OCI-LY1 (cell line): ENCODE results near the gene TECPR2.
"Not testable (repeated sequence)": the region's sequence is repeated elsewhere in the genome, so short reads cannot be mapped to it uniquely, and the experiment has no call there.

Experiments used
- H2AFZ ChIP-seq: fragments of 200-600 bp; sonication (generic), shearing (Covaris generic); 2 replicates; pipeline ENCODE4 v1.6.0; 2014; ENCODE audit warnings: antibody characterized with exemption, mild to moderate bottlenecking, low read length
- H3F3A ChIP-seq: fragments of 200-600 bp; sonication (generic), shearing (Covaris generic); 2 replicates; pipeline ENCODE4 v1.6.0; 2014; ENCODE audit warnings: mild to moderate bottlenecking, antibody characterized with exemption, low read length, moderate library complexity; ENCODE audit not compliant: insufficient read depth
- H3K27ac ChIP-seq: fragments of 200-600 bp; sonication (generic); 2 replicates; pipeline ENCODE4 v1.5.1; 2014; ENCODE audit warnings: low read length, mixed run types, mild to moderate bottlenecking, low read depth; ENCODE audit not compliant: poor library complexity, severe bottlenecking
- H3K27me3 ChIP-seq: fragments of 200-600 bp; sonication (generic); 2 replicates; pipeline ENCODE4 v1.6.0; 2014; ENCODE audit warnings: antibody characterized with exemption, mild to moderate bottlenecking, low read length, moderate library complexity; ENCODE audit not compliant: insufficient read depth
- H3K36me3 ChIP-seq: fragments of 200-600 bp; sonication (generic); 2 replicates; pipeline ENCODE4 v1.6.1; 2014; ENCODE audit warnings: mild to moderate bottlenecking, antibody characterized with exemption, low read length, moderate library complexity, mixed read lengths; ENCODE audit not compliant: insufficient read depth
- H3K4me1 ChIP-seq: fragments of 200-600 bp; sonication (generic); 2 replicates; pipeline ENCODE4 v1.5.1; 2014; ENCODE audit warnings: mild to moderate bottlenecking, low read length, moderate library complexity; ENCODE audit not compliant: insufficient read depth, severe bottlenecking
- H3K4me2 ChIP-seq: fragments of 200-600 bp; sonication (generic), shearing (Covaris generic); 2 replicates; pipeline ENCODE4 v1.6.1; 2014; ENCODE audit warnings: low read length
- H3K4me3 ChIP-seq: fragments of 200-600 bp; sonication (generic); 2 replicates; pipeline ENCODE4 v1.5.1; 2014; ENCODE audit warnings: low read length, low read depth, mild to moderate bottlenecking, mixed read lengths; ENCODE audit not compliant: poor library complexity, severe bottlenecking
- H3K79me2 ChIP-seq: fragments of 200-600 bp; shearing (Covaris generic); 2 replicates; pipeline ENCODE4 v1.6.1; 2016; ENCODE audit warnings: mixed run types, low read length, mixed read lengths; ENCODE audit not compliant: insufficient read depth
- H3K9ac ChIP-seq: fragments of 200-600 bp; sonication (generic), shearing (Covaris generic); 2 replicates; pipeline ENCODE4 v1.6.1; 2014; ENCODE audit warnings: mild to moderate bottlenecking, low read length, mixed read lengths
- H3K9me2 ChIP-seq: fragments of 200-600 bp; sonication (generic), shearing (Covaris generic); 2 replicates; pipeline ENCODE4 v1.6.1; 2014; ENCODE audit warnings: low read depth, mild to moderate bottlenecking, low read length, mixed read lengths
- H3K9me3 ChIP-seq: fragments of 200-600 bp; shearing (Covaris generic); 2 replicates; pipeline ENCODE4 v1.6.1; 2014; ENCODE audit warnings: low read length, mixed read lengths
- H4K20me1 ChIP-seq: fragments of 200-600 bp; sonication (generic), shearing (Covaris generic); 2 replicates; pipeline ENCODE4 v1.6.0; 2016; ENCODE audit warnings: mild to moderate bottlenecking, low read length; ENCODE audit not compliant: insufficient read depth
- EZH2 ChIP-seq: fragments of 200-600 bp; sonication (generic), shearing (Covaris generic); IDR thresholded peaks from 2 replicates; pipeline ENCODE4 v1.8.0; 2017; ENCODE audit warnings: borderline replicate concordance, mixed run types, mild to moderate bottlenecking, antibody characterized with exemption, low read length, moderate library complexity, mixed read lengths
- TF ChIP-seq, protein P1 (sequence below): fragments of 200-600 bp; sonication (generic), shearing (Covaris generic); IDR thresholded peaks from 2 replicates; pipeline ENCODE4 v1.5.1; 2017; ENCODE audit warnings: mild to moderate bottlenecking, antibody characterized with exemption, low read length, moderate library complexity, mixed read lengths

The TECPR2 gene

DNA sequence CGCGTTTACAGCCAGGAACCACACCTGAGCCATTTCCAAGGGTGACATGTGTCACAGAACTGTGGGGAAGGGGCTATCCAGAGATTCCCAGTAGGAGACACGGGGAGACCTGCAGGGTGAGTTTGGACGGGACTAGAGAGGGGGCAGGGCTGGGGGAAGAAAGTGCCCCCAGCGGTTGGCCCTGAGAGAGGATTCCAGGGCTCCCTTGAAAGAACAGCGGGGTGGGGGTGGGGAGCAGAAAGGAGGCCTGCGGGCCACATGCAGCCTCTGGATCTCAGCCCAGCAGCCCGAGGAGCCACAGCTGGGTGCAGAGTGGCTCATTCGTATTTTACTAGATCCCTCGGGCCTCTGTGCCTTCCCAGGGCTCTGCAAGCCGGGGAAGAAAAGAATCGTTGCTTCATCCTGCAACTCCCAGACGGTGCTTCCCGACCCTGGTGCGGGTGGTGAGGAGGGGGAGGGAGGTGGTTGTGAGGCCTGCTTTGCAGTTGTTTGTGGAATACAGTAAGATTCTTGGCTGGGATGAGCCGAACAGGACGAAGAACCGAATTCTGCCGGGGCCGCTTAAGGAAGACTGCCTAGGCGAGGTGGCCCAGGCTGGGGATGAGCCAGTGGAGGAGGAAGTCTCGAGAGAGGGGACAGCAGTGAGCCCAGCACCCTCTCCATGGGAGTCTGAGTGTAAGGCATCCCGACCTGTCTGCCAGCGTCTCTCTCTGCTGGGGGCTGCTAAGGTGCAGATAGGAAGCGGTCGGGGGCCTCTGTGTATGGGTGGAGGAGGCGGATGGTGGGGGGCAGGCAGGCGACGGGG, 182.9 kb downstream of the TECPR2 start:
- H3K36me3 ChIP-seq, result no peaks in the 10 kb centered on the region
- TF ChIP-seq, protein P1, sequence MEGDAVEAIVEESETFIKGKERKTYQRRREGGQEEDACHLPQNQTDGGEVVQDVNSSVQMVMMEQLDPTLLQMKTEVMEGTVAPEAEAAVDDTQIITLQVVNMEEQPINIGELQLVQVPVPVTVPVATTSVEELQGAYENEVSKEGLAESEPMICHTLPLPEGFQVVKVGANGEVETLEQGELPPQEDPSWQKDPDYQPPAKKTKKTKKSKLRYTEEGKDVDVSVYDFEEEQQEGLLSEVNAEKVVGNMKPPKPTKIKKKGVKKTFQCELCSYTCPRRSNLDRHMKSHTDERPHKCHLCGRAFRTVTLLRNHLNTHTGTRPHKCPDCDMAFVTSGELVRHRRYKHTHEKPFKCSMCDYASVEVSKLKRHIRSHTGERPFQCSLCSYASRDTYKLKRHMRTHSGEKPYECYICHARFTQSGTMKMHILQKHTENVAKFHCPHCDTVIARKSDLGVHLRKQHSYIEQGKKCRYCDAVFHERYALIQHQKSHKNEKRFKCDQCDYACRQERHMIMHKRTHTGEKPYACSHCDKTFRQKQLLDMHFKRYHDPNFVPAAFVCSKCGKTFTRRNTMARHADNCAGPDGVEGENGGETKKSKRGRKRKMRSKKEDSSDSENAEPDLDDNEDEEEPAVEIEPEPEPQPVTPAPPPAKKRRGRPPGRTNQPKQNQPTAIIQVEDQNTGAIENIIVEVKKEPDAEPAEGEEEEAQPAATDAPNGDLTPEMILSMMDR, result no peak
- TF ChIP-seq EZH2, result no peak
- no peak overlapping the region for H3K27ac ChIP-seq
- no peaks in the 10 kb centered on the region for H3K79me2 ChIP-seq
- H3K4me1 ChIP-seq, result peaks cover 12% of the 10 kb centered on the region
- no peaks in the 10 kb centered on the region for H3F3A ChIP-seq
- H4K20me1 ChIP-seq, result no peaks in the 10 kb centered on the region
- no peak overlapping the region for H3K4me2 ChIP-seq
- no peaks in the 10 kb centered on the region for H3K9me3 ChIP-seq
- H3K27me3 ChIP-seq, result no peaks in the 10 kb centered on the region
- no peak overlapping the region for H3K9ac ChIP-seq
- no peak overlapping the region for H2AFZ ChIP-seq
- H3K4me3 ChIP-seq, result no peak overlapping the region
- no peaks in the 10 kb centered on the region for H3K9me2 ChIP-seq

DNA sequence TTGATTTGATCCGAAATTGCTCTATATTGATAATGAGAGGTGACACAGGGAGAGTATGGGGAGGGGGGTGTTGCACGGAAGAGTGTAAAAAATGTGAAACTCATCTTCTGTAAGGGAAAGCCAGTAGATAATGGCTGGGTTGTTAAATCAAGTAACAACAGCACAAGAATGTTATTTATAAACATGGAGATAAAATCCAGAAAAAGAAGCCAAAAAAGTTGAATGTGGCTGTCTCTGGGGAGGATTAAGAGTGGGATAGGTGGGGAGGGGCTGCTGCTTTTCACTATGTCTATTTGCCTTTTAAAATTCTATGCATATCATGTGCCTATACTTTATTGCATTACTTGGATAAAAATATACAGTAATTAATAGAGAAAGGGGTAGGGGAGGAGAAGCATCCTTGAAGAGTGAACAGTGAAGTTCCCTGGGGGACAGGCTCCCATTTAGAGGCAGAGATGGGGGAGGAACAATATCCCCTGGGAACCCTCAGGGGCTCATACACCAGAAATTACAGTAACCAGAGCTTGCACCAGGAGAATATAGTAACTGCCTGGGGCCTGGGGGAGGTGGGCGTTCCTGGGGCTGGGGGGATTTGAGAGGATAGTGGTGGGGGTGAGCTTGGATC, 186.0 kb downstream of the TECPR2 start:
- H3K4me3 ChIP-seq, result no peak overlapping the region
- H2AFZ ChIP-seq, result no peak overlapping the region
- H3K79me2 ChIP-seq, result no peaks in the 10 kb centered on the region
- H3K36me3 ChIP-seq, result no peaks in the 10 kb centered on the region
- TF ChIP-seq, protein P1, result no peak
- TF ChIP-seq EZH2, result no peak
- no peaks in the 10 kb centered on the region for H3F3A ChIP-seq
- no peaks in the 10 kb centered on the region for H3K9me3 ChIP-seq
- no peak overlapping the region for H3K4me2 ChIP-seq
- H3K9ac ChIP-seq, result no peak overlapping the region
- H3K27me3 ChIP-seq, result no peaks in the 10 kb centered on the region
- H3K9me2 ChIP-seq, result no peaks in the 10 kb centered on the region
- no peak overlapping the region for H3K27ac ChIP-seq
- H4K20me1 ChIP-seq, result no peaks in the 10 kb centered on the region
- peaks cover 16% of the 10 kb centered on the region for H3K4me1 ChIP-seq

DNA sequence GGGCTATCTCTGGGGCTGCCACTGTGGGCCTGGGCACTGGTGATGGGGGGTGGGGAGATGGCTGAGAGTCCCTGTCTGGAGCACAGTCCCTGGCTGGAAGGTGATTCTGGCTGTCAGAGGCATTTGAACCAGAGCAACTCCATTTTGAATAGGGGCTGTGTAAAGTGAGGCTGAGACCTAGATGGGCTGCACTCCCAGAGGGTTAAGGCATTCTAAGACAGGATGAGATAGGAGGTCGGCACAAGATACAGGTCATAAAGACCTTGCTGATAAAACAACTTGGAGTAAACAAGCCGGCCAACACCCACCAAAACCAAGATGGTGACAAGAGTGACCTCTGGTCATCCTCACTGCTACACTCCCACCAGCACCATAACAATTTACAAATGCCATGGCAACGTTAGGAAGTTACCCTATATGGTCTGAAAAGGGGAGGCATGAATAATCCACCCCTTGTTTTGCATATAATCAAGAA, 188.2 kb downstream of the TECPR2 start:
- H3K4me1 ChIP-seq, result peaks cover 11% of the 10 kb centered on the region
- H4K20me1 ChIP-seq, H3F3A ChIP-seq, H3K27me3 ChIP-seq, H3K4me3 ChIP-seq, H3K79me2 ChIP-seq, H3K9me2 ChIP-seq, H3K27ac ChIP-seq, H3K9me3 ChIP-seq, H3K9ac ChIP-seq, H2AFZ ChIP-seq, H3K4me2 ChIP-seq, H3K36me3 ChIP-seq: not testable (repeated sequence)
